Endothelial cell of umbilical vein (primary cell): ENCODE measurements around the gene SERPINI1. TPM values are rescaled to one million over a fixed set of nuclear protein-coding genes. Genes with fewer than 3 reads are reported as not detected.
A peak's percentile ranks its signal among the peaks of the same experiment; 100 is the strongest.

ENCODE experiments used
- BruUV-seq: library from RNA; stranded (reverse); fragments of 400-500 nt; replicated peaks from 2 replicates; lab custom pipeline; 2021; lab: Mats Ljungman, UMichigan
- CTCF ChIA-PET: fragments of 300-600, 350-600 bp; sonication (Branson Sonifier 250); formaldehyde crosslinking; loops from one replicate; lab custom pipeline; 2021; ENCODE audit warnings: antibody characterized with exemption, inconsistent platforms; lab: Charles Lee
- POLR2A ChIA-PET: fragments of 300-600, 350-600 bp; sonication (Branson Sonifier 250); formaldehyde crosslinking; loops from one replicate; lab custom pipeline; 2021; ENCODE audit warnings: antibody characterized with exemption, inconsistent platforms; lab: Charles Lee
- DNase-seq: peaks from one replicate; pipeline ENCODE4 v3.0.0-alpha.2; 2011; ENCODE audit warnings: low read depth, low spot score
- FAIRE-seq: peaks from 2 replicates; lab custom pipeline; 2011; peaks lifted over from hg19 to GRCh38; lab: Jason Lieb, UNC
- H2AFZ ChIP-seq: 2 replicates; pipeline ENCODE4 v1.6.0; 2012; ENCODE audit warnings: low read depth, low read length, control low read depth, inconsistent platforms
- H3K27ac ChIP-seq: 2 replicates; pipeline ENCODE4 v1.5.1; 2011; ENCODE audit warnings: low read depth, mild to moderate bottlenecking, control low read depth, low read length, moderate library complexity; ENCODE audit not compliant: insufficient read depth
- H3K27me3 ChIP-seq, 2 experiments: 2 replicates each; pipeline versions ENCODE4 v1.6.0 to v1.6.1; 2011; ENCODE audit warnings: low read length in 2 of 2, mixed read lengths in 1 of 2; ENCODE audit not compliant: control insufficient read depth in 2 of 2, insufficient read depth in 2 of 2
- H3K36me3 ChIP-seq, 2 experiments: 2 replicates in 1 of 2; 3 replicates in 1 of 2; pipeline ENCODE4 v1.5.1; 2011; ENCODE audit warnings: low read length in 2 of 2, mild to moderate bottlenecking in 1 of 2, moderate library complexity in 1 of 2; ENCODE audit not compliant: control insufficient read depth in 2 of 2, insufficient read depth in 2 of 2; ENCODE audit errors: extremely low read depth in 1 of 2
- H3K4me1 ChIP-seq: 3 replicates; pipeline ENCODE4 v1.5.1; 2011; ENCODE audit warnings: mild to moderate bottlenecking, low read length; ENCODE audit not compliant: control insufficient read depth, insufficient read depth; ENCODE audit errors: extremely low read depth
- H3K4me2 ChIP-seq: 2 replicates; pipeline ENCODE4 v1.6.1; 2011; ENCODE audit warnings: low read length, control low read depth, mixed read lengths; ENCODE audit not compliant: insufficient read depth
- H3K4me3 ChIP-seq, 3 experiments: fragments of 200-600 bp in 1 of 3; sonication (generic), shearing (Covaris generic) in 1 of 3; replicated peaks in 1 of 3; 2 replicates each; pipeline ENCODE4 v1.5.1; 2011 to 2016; ENCODE audit warnings: control low read depth in 3 of 3, low read length in 3 of 3, mild to moderate bottlenecking in 2 of 3, inconsistent platforms in 1 of 3, low read depth in 1 of 3, moderate library complexity in 1 of 3; ENCODE audit not compliant: insufficient read depth in 1 of 3
- H3K79me2 ChIP-seq: 2 replicates; pipeline ENCODE4 v1.6.0; 2012; ENCODE audit warnings: low read length, inconsistent platforms; ENCODE audit not compliant: control insufficient read depth, insufficient read depth
- H3K9ac ChIP-seq: replicated peaks from 2 replicates; pipeline ENCODE3; 2011; ENCODE audit warnings: low read length, control low read depth; ENCODE audit not compliant: insufficient read depth; ENCODE audit errors: extremely low read depth
- H3K9me1 ChIP-seq: replicated peaks from 3 replicates; pipeline ENCODE4 v1.6.0; 2011; ENCODE audit warnings: mild to moderate bottlenecking, low read length; ENCODE audit not compliant: control insufficient read depth, insufficient read depth; ENCODE audit errors: extremely low read depth
- H3K9me3 ChIP-seq: replicated peaks from 2 replicates; pipeline ENCODE4 v1.5.1; 2012; ENCODE audit warnings: low read length, inconsistent platforms; ENCODE audit not compliant: control insufficient read depth, insufficient read depth
- H4K20me1 ChIP-seq: replicated peaks from 2 replicates; pipeline ENCODE3; 2011; ENCODE audit warnings: mild to moderate bottlenecking, low read length; ENCODE audit not compliant: control insufficient read depth, insufficient read depth; ENCODE audit errors: extremely low read depth
- EZH2 ChIP-seq: IDR thresholded peaks from 2 replicates; pipeline ENCODE4 v1.6.1; 2012; ENCODE audit warnings: borderline replicate concordance, low read depth, mild to moderate bottlenecking, moderate library complexity, low read length, inconsistent platforms; ENCODE audit not compliant: severe bottlenecking
- FOS ChIP-seq: IDR thresholded peaks from 2 replicates; pipeline ENCODE4 v1.6.1; 2011; ENCODE audit warnings: mild to moderate bottlenecking, low read length, moderate library complexity, borderline replicate concordance; ENCODE audit not compliant: insufficient read depth
- GATA2 ChIP-seq: IDR thresholded peaks from 2 replicates; pipeline ENCODE4 v1.7.0; 2011; ENCODE audit warnings: low read depth, mild to moderate bottlenecking, moderate library complexity, mixed read lengths, low read length; ENCODE audit not compliant: insufficient read length, insufficient read depth
- JUN ChIP-seq: IDR thresholded peaks from 2 replicates; pipeline ENCODE4 v1.6.1; 2011; ENCODE audit warnings: borderline replicate concordance, low read depth; ENCODE audit not compliant: insufficient read length, insufficient read depth
- MAX ChIP-seq: IDR thresholded peaks from 2 replicates; pipeline ENCODE4 v1.6.1; 2011; ENCODE audit not compliant: insufficient read depth, insufficient read length
- MYC ChIP-seq: IDR thresholded peaks from one replicate; pipeline ENCODE4 v1.6.1; 2011; ENCODE audit warnings: mild to moderate bottlenecking, low read depth, low read length
- POLR2A ChIP-seq: IDR thresholded peaks from 2 replicates; pipeline ENCODE4 v1.6.1; 2012; ENCODE audit warnings: low read depth, mild to moderate bottlenecking, control low read depth, low read length
- POLR2AphosphoS5 ChIP-seq: IDR thresholded peaks from 2 replicates; pipeline ENCODE4 v1.6.1; 2012; ENCODE audit warnings: low read depth, mild to moderate bottlenecking, control low read depth, low read length, moderate library complexity; ENCODE audit not compliant: insufficient read depth
- dilution Hi-C: fragments of 300-500 bp; cut with MboI; formaldehyde crosslinking; loops from one replicate; pipeline ENCODE4 v1.15.0; 2019; ENCODE audit warnings: low sequenced_read_pairs; ENCODE audit not compliant: extremely low pct_ligation_motif_present
- intact Hi-C: fragments of 100-400 bp; cut with micrococcal nuclease; formaldehyde crosslinking; loops from one replicate; pipeline ENCODE4 v1.10.0; 2022
- polyA plus RNA-seq, 4 experiments: library from polyadenylated mRNA; depleted of rRNA in 3 of 4; stranded (reverse) in 3 of 4; unstranded in 1 of 4; fragments of >200 nt; gene quantifications; 2 replicates each; pipeline versions ENCODE4 v1.2.1 to v1.2.3, GENCODE V29; 2011 to 2012; ENCODE audit warnings: missing spikeins in 1 of 4
- total RNA-seq: library from RNA; stranded (reverse); gene quantifications from 2 replicates; pipeline ENCODE4 v1.2.3, GENCODE V29; 2021
- TF ChIP-seq, protein P1 (sequence below), 2 donors: IDR thresholded peaks; 1 replicate in 1 of 2; 2 replicates in 1 of 2; pipeline ENCODE4 v1.5.1; 2011; ENCODE audit warnings: low read length in 2 of 2, mild to moderate bottlenecking in 2 of 2, moderate library complexity in 2 of 2, control low read depth in 1 of 2, inconsistent platforms in 1 of 2, low read depth in 1 of 2; ENCODE audit not compliant: insufficient read depth in 1 of 2; ENCODE audit errors: extremely low read depth in 1 of 2

SERPINI1 gene
- total and polyA plus RNA-seq, 2 donors (not counting 3 experiments of a cell fraction or from before 2014, with no cell fraction given) = 0.22 to 0.28 TPM

- no peaks in the 10 kb centered on the region for H3K27me3 ChIP-seq
- no peak overlapping the region for H3K4me2 ChIP-seq
- H3K9ac ChIP-seq = no peak overlapping the region
- no peaks in the 10 kb centered on the region for H3K9me1 ChIP-seq
- H3K4me3 ChIP-seq = no peak overlapping the region
- no peak overlapping the region for H3K27ac ChIP-seq
- no peaks in the 10 kb centered on the region for H3K9me3 ChIP-seq
- POLR2A ChIA-PET = no interaction called here
- BruUV-seq = no TSS peak
- no peak for DNase-seq
- no peaks in the 10 kb centered on the region for H3K36me3 ChIP-seq
- H3K4me1 ChIP-seq = no peaks in the 10 kb centered on the region
- no peak for TF ChIP-seq POLR2AphosphoS5
- TF ChIP-seq, protein P1, sequence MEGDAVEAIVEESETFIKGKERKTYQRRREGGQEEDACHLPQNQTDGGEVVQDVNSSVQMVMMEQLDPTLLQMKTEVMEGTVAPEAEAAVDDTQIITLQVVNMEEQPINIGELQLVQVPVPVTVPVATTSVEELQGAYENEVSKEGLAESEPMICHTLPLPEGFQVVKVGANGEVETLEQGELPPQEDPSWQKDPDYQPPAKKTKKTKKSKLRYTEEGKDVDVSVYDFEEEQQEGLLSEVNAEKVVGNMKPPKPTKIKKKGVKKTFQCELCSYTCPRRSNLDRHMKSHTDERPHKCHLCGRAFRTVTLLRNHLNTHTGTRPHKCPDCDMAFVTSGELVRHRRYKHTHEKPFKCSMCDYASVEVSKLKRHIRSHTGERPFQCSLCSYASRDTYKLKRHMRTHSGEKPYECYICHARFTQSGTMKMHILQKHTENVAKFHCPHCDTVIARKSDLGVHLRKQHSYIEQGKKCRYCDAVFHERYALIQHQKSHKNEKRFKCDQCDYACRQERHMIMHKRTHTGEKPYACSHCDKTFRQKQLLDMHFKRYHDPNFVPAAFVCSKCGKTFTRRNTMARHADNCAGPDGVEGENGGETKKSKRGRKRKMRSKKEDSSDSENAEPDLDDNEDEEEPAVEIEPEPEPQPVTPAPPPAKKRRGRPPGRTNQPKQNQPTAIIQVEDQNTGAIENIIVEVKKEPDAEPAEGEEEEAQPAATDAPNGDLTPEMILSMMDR (IDR thresholded peaks at IDR 0.05; ENCODE audit: extremely low read depth in 1 of 2, insufficient read depth in 1 of 2, low read depth in 1 of 2, low read length in 2 of 2) = no peak
- peak; percentile 93 for FAIRE-seq
- no peaks in the 10 kb centered on the region for H3K79me2 ChIP-seq
- dilution Hi-C loops (no loop called here), intact Hi-C loops (no loop called here)
- H4K20me1 ChIP-seq = no peaks in the 10 kb centered on the region
- H2AFZ ChIP-seq = no peak overlapping the region
- CTCF ChIA-PET = interaction anchor here (1.0 to 1.6 kb wide), 2 partner anchors 10 to 22 kb away, joined by 4 read pairs; no protein-coding TSS in a partner anchor
Measured at GRCh38 chr3:167859610-167860009, 124.1 kb downstream of the SERPINI1 start.

DNA sequence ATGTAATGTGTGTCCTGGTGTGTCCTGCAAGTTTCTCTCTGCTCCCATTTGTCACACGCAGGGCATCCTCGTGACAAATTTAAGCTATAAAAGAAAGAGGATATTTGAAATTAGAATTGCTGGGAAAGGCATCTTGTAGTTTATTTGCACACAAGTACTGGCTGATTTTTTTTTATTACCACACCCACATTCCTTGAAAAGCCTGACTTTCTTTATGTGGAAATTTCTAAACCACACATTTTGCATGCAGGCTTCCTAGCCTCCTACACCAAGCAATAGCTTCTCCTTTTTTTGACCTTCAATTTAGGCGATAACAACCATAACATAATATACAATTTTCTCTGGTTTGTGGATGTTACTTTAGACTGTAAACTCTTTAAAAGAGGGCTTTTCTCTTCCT lies 126.1 kb downstream of the SERPINI1 start:
- ChIA-PET POLR2A (no interaction called here), CTCF (interaction anchor here (1.7 kb wide), 1 partner anchor 20 kb away, joined by 8 read pairs; no protein-coding TSS in a partner anchor)
- Histone ChIP-seq H3K36me3 (no peaks in the 10 kb centered on the region), H3K27me3 (no peaks in the 10 kb centered on the region), H2AFZ (no peak overlapping the region), H3K9ac (no peak overlapping the region), H4K20me1 (no peaks in the 10 kb centered on the region), H3K4me2 (no peak overlapping the region), H3K9me3 (no peaks in the 10 kb centered on the region), H3K27ac (no peak overlapping the region), H3K9me1 (no peaks in the 10 kb centered on the region), H3K79me2 (no peaks in the 10 kb centered on the region), H3K4me1 (no peaks in the 10 kb centered on the region), H3K4me3 (no peak overlapping the region)
- dilution Hi-C loops (no loop called here), intact Hi-C loops (no loop called here)
- FAIRE-seq = no peak
- DNase-seq = no peak
- TF ChIP-seq EZH2 (no peak), GATA2 (no peak), FOS (no peak), JUN (no peak), MYC (no peak), MAX (no peak), POLR2A (no peak), POLR2AphosphoS5 (no peak)
- TF ChIP-seq, protein P1 (IDR thresholded peaks at IDR 0.05; ENCODE audit: extremely low read depth in 1 of 2, insufficient read depth in 1 of 2, low read depth in 1 of 2, low read length in 2 of 2) = no peak
- BruUV-seq = no TSS peak
